ENCODE data around the gene MTMR6. TPM values are rescaled to one million over a fixed set of nuclear protein-coding genes. Genes with fewer than 3 reads are reported as not detected.
"Not testable (repeated sequence)": the region's sequence is repeated elsewhere in the genome, so short reads cannot be mapped to it uniquely, and the experiment has no call there.

Gene MTMR6
- total RNA-seq (10 to 100 TPM; 18.2 to 20.7 TPM), polyA plus RNA-seq (10 to 100 TPM; 11.2 to 12.6 TPM)
- long read RNA-seq, donor 1, partial matches to known transcripts = 5 of 12 reads
- long read RNA-seq, donor 1, other reads (novel, unspliced or antisense) = 7 of 12 reads
- long read RNA-seq, donor 2, full-length matches to known transcripts = 14 of 21 reads
- long read RNA-seq, donor 2, partial matches to known transcripts = 3 of 21 reads
- long read RNA-seq, donor 2, other reads (novel, unspliced or antisense) = 4 of 21 reads

DNA sequence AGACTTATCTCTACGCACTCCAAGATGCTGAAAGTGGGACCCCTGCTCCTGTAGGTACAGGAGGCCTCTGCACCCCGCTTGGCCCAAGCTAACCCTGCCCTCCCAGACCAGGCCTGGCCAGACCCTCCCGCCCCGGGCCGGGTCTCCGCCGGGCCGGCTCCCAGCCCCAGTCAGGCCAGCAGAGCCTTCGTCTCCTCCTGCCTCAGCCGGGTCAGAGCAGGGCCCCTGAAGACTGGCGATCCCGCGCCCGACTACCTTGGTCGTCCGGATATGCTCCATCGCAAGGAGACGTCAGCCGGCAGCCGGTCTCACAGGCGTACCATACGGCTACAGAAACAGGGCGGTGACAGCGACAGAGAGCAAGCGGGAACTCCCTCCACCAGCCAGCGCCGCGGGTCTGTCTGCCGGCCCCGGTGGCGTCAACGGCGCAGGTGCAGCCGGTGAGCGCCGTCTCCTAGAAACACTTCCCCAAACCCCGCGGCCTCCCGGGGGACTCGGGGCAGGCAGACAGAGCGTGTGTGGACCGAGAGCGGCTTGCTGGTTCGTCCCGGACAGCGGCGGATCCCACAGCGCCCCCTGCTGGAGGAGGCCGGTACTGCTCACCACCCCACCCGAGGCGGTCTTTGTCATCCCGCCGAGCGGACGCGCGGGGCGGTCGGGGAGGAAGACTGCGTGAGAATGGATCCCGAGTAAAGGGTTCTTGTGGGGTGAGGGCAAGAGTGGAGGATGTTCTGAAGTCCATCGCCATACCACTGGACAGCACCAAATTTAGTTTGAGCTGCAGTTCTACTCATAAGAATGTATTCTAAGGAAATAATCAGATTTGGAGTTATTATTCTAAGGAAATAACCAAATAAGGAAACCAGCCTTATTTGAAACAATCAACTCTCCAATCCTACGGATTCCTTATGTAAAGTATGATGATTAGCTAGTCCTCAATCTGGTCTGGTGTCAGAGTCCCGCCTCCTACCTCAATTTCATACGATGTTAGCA, at the start of gene MTMR6:
MTMR6 (minus strand) TSS at position 520 of the 993 bp plus-strand sequence; CDS start at position 279, 241 bp downstream.
- WGBS, 2 donors = 1% methylated on average over 63 to 65 of the region's 65 CpGs
- peak within 1 kb of the TSS in 1 of 2 donors; percentile 60 for H3K27ac ChIP-seq (ENCODE audit: low read depth in 1 of 2, low read length in 2 of 2)
- no peaks in the 10 kb centered on the region for H3K9me3 ChIP-seq (ENCODE audit: control insufficient read depth, low read length)
- H3K4me1 ChIP-seq (ENCODE audit: control insufficient read depth in 1 of 2, insufficient read depth in 2 of 2, low read length in 2 of 2) = peaks cover 0 to 3% of the 10 kb centered on the region in 2 donors
- H3K27me3 ChIP-seq (ENCODE audit: control insufficient read depth in 1 of 2, insufficient read depth in 2 of 2, low read length in 1 of 2) = peaks cover 0 to 2% of the 10 kb centered on the region in 2 donors
- peak within 1 kb of the TSS; percentile 77 to 95 for H3K4me3 ChIP-seq (ENCODE audit: low read length in 2 of 2)
- no peaks in the 10 kb centered on the region for H3K36me3 ChIP-seq (ENCODE audit: control insufficient read depth in 1 of 2, insufficient read depth in 2 of 2, low read length in 1 of 2)
- ATAC-seq (ENCODE audit: low FRiP score) = peak; percentile 100
- DNase-seq = peak; percentile 95 to 99
- intact Hi-C loops (cut with DNase I) = loop anchor here in 1 of 2 donors (1.0 kb wide), 1 partner anchor 14 kb away; the partner anchor contains the start of gene NUP58

DNA sequence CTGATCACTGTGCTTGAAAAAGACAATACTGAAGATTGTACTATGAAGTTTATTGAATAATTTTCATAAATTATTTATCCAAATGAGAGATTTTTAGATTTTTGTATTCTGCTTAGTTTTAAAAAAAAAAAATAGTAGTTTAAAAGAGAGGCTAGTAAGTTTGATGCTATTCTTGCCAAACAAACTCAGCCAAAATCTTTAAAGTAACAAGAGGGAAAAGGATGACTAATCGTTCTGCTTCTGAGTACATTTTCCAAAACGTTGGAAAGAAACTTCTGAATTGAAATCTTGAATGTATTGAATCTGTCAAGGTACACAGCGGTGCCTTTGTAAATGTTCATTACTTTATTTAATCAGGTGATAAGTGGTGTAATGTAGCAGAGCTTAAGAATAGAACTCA, 48.6 kb upstream of the MTMR6 start:
- Histone ChIP-seq H3K4me1 (ENCODE audit: control insufficient read depth in 1 of 2, insufficient read depth in 2 of 2, low read length in 2 of 2) (no peaks in the 10 kb centered on the region), H3K9me3 (ENCODE audit: control insufficient read depth, low read length) (no peaks in the 10 kb centered on the region), H3K27me3 (ENCODE audit: control insufficient read depth in 1 of 2, insufficient read depth in 2 of 2, low read length in 1 of 2) (no peaks in the 10 kb centered on the region), H3K4me3 (ENCODE audit: low read length in 2 of 2) (no peak overlapping the region), H3K36me3 (ENCODE audit: control insufficient read depth in 1 of 2, insufficient read depth in 2 of 2, low read length in 1 of 2) (peaks cover 3% of the 10 kb centered on the region in 2 donors), H3K27ac (ENCODE audit: low read depth in 1 of 2, low read length in 2 of 2) (no peak overlapping the region)
- DNase-seq (no peak), ATAC-seq (ENCODE audit: low FRiP score) (no peak)
- intact Hi-C loops (cut with DNase I) = no loop called here
- 31 to 32% methylated on average over 3 of the region's 3 CpGs for WGBS, 2 donors

DNA sequence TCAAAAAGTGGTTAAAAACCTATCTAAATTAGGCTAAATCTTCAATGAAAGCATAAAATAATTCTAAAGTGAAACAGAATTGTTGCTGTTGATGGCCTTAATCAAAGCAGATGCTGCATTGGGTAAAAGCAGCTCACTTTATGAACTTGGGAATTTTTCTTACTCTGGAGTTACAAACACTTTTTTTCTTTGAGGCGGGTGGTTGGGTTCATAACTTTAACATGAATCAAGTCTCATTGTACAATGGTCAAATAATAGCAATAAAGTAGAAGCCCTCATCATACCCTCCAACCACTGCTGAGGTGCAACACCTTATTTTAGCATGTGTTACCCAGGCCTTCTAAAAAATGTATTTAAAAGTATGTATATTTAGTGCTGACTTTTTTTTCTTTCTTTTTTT, 43.3 kb upstream of the MTMR6 start:
- intact Hi-C loops (cut with DNase I) = no loop called here
- Histone ChIP-seq H3K27ac (ENCODE audit: low read depth in 1 of 2, low read length in 2 of 2) (no peak overlapping the region), H3K4me1 (ENCODE audit: control insufficient read depth in 1 of 2, insufficient read depth in 2 of 2, low read length in 2 of 2) (no peaks in the 10 kb centered on the region), H3K4me3 (ENCODE audit: low read length in 2 of 2) (no peak overlapping the region), H3K27me3 (ENCODE audit: control insufficient read depth in 1 of 2, insufficient read depth in 2 of 2, low read length in 1 of 2) (no peaks in the 10 kb centered on the region), H3K9me3 (ENCODE audit: control insufficient read depth, low read length) (no peaks in the 10 kb centered on the region), H3K36me3 (ENCODE audit: control insufficient read depth in 1 of 2, insufficient read depth in 2 of 2, low read length in 1 of 2) (peaks cover 3% of the 10 kb centered on the region in 2 donors)
- WGBS, 2 donors = 32 to 43% methylated on average over 1 of the region's 1 CpG
- ATAC-seq (ENCODE audit: low FRiP score) (no peak), DNase-seq (no peak)

DNA sequence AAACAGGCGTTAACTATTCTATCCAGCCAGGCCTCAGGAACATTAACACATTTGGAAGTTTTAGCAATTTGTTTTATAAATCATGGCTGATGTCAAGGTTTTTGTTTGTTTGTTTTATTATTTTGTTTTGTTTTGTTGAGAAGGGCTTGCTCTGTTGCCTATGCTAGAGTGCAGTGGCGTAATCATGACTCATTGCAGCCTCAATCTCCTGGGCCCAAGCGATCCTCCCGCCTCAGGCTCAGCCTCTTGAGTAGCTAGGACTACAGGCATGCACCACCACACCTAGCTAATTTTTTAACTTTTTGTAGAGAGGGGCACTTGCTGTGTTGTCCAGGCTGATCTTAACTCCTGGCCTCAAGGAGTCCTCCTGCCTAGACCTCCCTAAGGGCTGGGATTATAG, 42.4 kb upstream of the MTMR6 start:
- WGBS, 2 donors = 85 to 89% methylated on average over 4 of the region's 4 CpGs
- H3K4me3 ChIP-seq (ENCODE audit: low read length in 2 of 2) = no peak overlapping the region
- no peak for DNase-seq
- intact Hi-C loops (cut with DNase I) = loop anchor here in 1 of 2 donors (10.0 kb wide), 1 partner anchor 65 kb away; no protein-coding TSS in a partner anchor
- ATAC-seq (ENCODE audit: low FRiP score) = no peak
- no peaks in the 10 kb centered on the region for H3K4me1 ChIP-seq (ENCODE audit: control insufficient read depth in 1 of 2, insufficient read depth in 2 of 2, low read length in 2 of 2)
- H3K27me3 ChIP-seq (ENCODE audit: control insufficient read depth in 1 of 2, insufficient read depth in 2 of 2, low read length in 1 of 2) = no peaks in the 10 kb centered on the region
- no peaks in the 10 kb centered on the region for H3K9me3 ChIP-seq (ENCODE audit: control insufficient read depth, low read length)
- peaks cover 3% of the 10 kb centered on the region in 2 donors for H3K36me3 ChIP-seq (ENCODE audit: control insufficient read depth in 1 of 2, insufficient read depth in 2 of 2, low read length in 1 of 2)
- no peak overlapping the region for H3K27ac ChIP-seq (ENCODE audit: low read depth in 1 of 2, low read length in 2 of 2)

DNA sequence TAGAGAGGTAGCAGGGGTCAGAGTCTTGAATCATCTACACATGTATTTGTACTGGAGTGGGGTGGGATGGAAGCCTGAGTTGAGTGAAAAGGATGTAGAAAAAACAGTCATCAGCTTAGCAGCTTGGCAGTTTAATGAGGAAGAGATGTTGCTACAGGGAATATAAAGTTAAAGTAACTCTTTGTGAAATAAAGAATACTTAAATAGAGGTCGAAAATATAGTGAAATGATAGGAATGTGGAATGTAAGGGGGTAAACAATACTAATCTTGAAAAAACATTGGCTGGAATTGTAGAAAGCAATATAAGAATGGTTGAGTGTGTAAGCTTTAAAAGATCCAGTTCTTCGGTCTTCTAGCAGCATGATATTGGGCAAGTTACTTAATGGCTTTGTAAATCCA, 36.8 kb upstream of the MTMR6 start:
- intact Hi-C loops (cut with DNase I) = loop anchor here in 1 of 2 donors (10.0 kb wide), 1 partner anchor 59 kb away; no protein-coding TSS in a partner anchor
- no peaks in the 10 kb centered on the region for H3K4me1 ChIP-seq (ENCODE audit: control insufficient read depth in 1 of 2, insufficient read depth in 2 of 2, low read length in 2 of 2)
- H3K36me3 ChIP-seq (ENCODE audit: control insufficient read depth in 1 of 2, insufficient read depth in 2 of 2, low read length in 1 of 2) = peaks cover 0 to 4% of the 10 kb centered on the region in 2 donors
- WGBS, 2 donors = 16 to 18% methylated on average over 2 of the region's 2 CpGs
- H3K4me3 ChIP-seq (ENCODE audit: low read length in 2 of 2) = no peak overlapping the region
- H3K27me3 ChIP-seq (ENCODE audit: control insufficient read depth in 1 of 2, insufficient read depth in 2 of 2, low read length in 1 of 2) = no peaks in the 10 kb centered on the region
- DNase-seq (no peak), ATAC-seq (ENCODE audit: low FRiP score) (no peak)
- H3K27ac ChIP-seq (ENCODE audit: low read depth in 1 of 2, low read length in 2 of 2) = no peak overlapping the region
- no peaks in the 10 kb centered on the region for H3K9me3 ChIP-seq (ENCODE audit: control insufficient read depth, low read length)

DNA sequence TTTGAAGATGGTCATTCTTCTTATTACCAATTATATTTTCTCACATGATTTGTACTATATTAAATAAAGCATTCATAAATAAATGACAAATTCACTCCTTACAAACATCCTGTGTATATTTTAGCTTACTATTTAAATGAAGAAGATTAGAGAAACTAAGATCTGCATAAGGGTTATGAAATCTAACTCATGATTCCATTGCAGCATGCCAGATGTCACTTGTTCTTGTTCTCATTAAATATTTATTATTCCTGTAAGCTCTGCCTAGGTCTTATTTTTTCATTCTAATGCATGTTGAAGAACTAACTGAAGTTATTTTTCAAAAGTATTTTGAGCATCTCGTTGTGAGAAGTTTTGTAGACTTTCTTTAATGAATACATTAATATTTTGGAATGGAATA, 32.5 kb upstream of the MTMR6 start:
- ATAC-seq (ENCODE audit: low FRiP score) (no peak), DNase-seq (no peak)
- Histone ChIP-seq H3K9me3 (ENCODE audit: control insufficient read depth, low read length) (no peaks in the 10 kb centered on the region), H3K27me3 (ENCODE audit: control insufficient read depth in 1 of 2, insufficient read depth in 2 of 2, low read length in 1 of 2) (no peaks in the 10 kb centered on the region), H3K4me1 (ENCODE audit: control insufficient read depth in 1 of 2, insufficient read depth in 2 of 2, low read length in 2 of 2) (no peaks in the 10 kb centered on the region), H3K36me3 (ENCODE audit: control insufficient read depth in 1 of 2, insufficient read depth in 2 of 2, low read length in 1 of 2) (peaks cover 0 to 4% of the 10 kb centered on the region in 2 donors), H3K27ac (ENCODE audit: low read depth in 1 of 2, low read length in 2 of 2) (no peak overlapping the region), H3K4me3 (ENCODE audit: low read length in 2 of 2) (no peak overlapping the region)
- intact Hi-C loops (cut with DNase I) = loop anchor here in 1 of 2 donors (10.0 kb wide), 1 partner anchor 55 kb away; no protein-coding TSS in a partner anchor
- WGBS, 2 donors = 82 to 83% methylated on average over 1 of the region's 1 CpG

DNA sequence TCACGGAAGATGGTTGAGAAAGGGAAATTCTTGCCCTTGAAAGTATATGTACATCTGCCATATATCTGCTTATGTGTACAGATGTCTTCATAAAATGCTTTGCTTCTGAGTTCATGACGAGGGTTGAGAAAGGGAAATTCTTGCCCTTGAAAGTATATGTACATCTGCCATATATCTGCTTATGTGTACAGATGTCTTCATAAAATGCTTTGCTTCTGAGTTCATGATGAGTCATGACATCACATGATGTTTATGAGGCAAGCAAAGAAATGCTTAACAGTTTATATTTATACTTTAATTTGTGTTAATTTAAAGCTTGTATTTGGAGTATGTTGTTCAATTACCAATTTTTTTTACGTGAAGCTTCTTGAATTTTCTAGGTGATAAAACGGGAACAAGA, 31.7 kb upstream of the MTMR6 start:
- WGBS, 2 donors = 87 to 89% methylated on average over 4 of the region's 4 CpGs
- H3K36me3 ChIP-seq (ENCODE audit: control insufficient read depth in 1 of 2, insufficient read depth in 2 of 2, low read length in 1 of 2); H3K9me3 ChIP-seq (ENCODE audit: control insufficient read depth, low read length); H3K27ac ChIP-seq (ENCODE audit: low read depth in 1 of 2, low read length in 2 of 2); H3K4me3 ChIP-seq (ENCODE audit: low read length in 2 of 2); ATAC-seq (ENCODE audit: low FRiP score); intact Hi-C loops (cut with DNase I); DNase-seq; H3K4me1 ChIP-seq (ENCODE audit: control insufficient read depth in 1 of 2, insufficient read depth in 2 of 2, low read length in 2 of 2); H3K27me3 ChIP-seq (ENCODE audit: control insufficient read depth in 1 of 2, insufficient read depth in 2 of 2, low read length in 1 of 2): not testable (repeated sequence)

DNA sequence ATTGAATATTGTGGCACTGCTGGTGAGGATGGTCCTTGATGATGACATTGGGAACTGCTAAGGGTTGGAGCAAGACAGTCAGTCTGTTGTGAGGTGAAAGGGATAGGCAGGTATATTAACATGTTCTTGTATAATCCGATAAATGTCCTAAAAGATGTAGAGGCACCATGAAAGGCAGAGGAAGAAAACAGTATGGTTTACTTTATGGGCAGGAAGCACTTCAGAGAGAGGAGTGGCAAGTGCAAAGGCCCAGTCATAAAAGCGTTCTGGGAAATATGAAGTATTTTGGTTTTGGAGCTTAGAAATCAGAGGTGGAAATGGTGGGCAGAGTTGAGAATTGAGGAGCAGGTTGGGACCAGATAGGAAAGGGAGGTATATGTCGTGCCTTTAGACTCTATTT, 23.6 kb upstream of the MTMR6 start:
- Histone ChIP-seq H3K27ac (ENCODE audit: low read depth in 1 of 2, low read length in 2 of 2) (no peak overlapping the region), H3K4me1 (ENCODE audit: control insufficient read depth in 1 of 2, insufficient read depth in 2 of 2, low read length in 2 of 2) (no peaks in the 10 kb centered on the region), H3K9me3 (ENCODE audit: control insufficient read depth, low read length) (no peaks in the 10 kb centered on the region), H3K4me3 (ENCODE audit: low read length in 2 of 2) (no peak overlapping the region), H3K36me3 (ENCODE audit: control insufficient read depth in 1 of 2, insufficient read depth in 2 of 2, low read length in 1 of 2) (peaks cover 0 to 2% of the 10 kb centered on the region in 2 donors), H3K27me3 (ENCODE audit: control insufficient read depth in 1 of 2, insufficient read depth in 2 of 2, low read length in 1 of 2) (no peaks in the 10 kb centered on the region)
- intact Hi-C loops (cut with DNase I) = no loop called here
- DNase-seq (no peak), ATAC-seq (ENCODE audit: low FRiP score) (no peak)
- WGBS, 2 donors = 96% methylated on average over 3 of the region's 3 CpGs

Measured in aorta (tissue), 5 donors.